Epithelial cell of proximal tubule (primary cell): Measurements from ENCODE around the gene FANCC. TPM values are rescaled to one million over a fixed set of nuclear protein-coding genes. Genes with fewer than 3 reads are reported as not detected.

Source experiments
- DNase-seq: peaks from one replicate; pipeline ENCODE4 v3.0.0-alpha.2; 2011; ENCODE audit warnings: low read depth
- H3K4me3 ChIP-seq: 2 replicates; pipeline ENCODE4 v1.5.1; 2011; ENCODE audit warnings: low read depth, mild to moderate bottlenecking, low read length
- CTCF ChIP-seq: conservative IDR thresholded peaks from 2 replicates; pipeline ENCODE4 v1.5.1; 2012; ENCODE audit warnings: low read depth, mild to moderate bottlenecking, low read length
- total RNA-seq: library from RNA; depleted of rRNA; stranded (reverse); fragments of >200 nt; gene quantifications from 2 replicates; pipeline ENCODE4 v1.2.3, GENCODE V29; 2015

FANCC gene
- total RNA-seq, 1 donor from 2014 or later: 9.4 TPM

- no peak for TF ChIP-seq CTCF
- DNase-seq: no peak
- no peak overlapping the region for H3K4me3 ChIP-seq
Observed at GRCh38 chr9:95176755-95177319, 140.7 kb downstream of the FANCC start.

- TF ChIP-seq CTCF: no peak
- H3K4me3 ChIP-seq: no peak overlapping the region
- DNase-seq: no peak
Observed at GRCh38 chr9:95175523-95175922, 142.0 kb downstream of the FANCC start.

- TF ChIP-seq CTCF: no peak
- no peak overlapping the region for H3K4me3 ChIP-seq
Observed at GRCh38 chr9:95174038-95174437, 143.5 kb downstream of the FANCC start.

GRCh38 chr9:95171596-95171995 lies 145.9 kb downstream of the FANCC start:
- no peak overlapping the region for H3K4me3 ChIP-seq
- TF ChIP-seq CTCF: no peak
- no peak for DNase-seq

More at GRCh38 chr9:95174038-95174437, 143.5 kb downstream of the FANCC start:
- no peak for DNase-seq

GRCh38 chr9:95171001-95171400 lies 146.5 kb downstream of the FANCC start:
- DNase-seq: peak; percentile 36
- TF ChIP-seq CTCF: no peak
- H3K4me3 ChIP-seq: no peak overlapping the region

- peak; percentile 63 for DNase-seq
- H3K4me3 ChIP-seq: no peak overlapping the region
- TF ChIP-seq CTCF: peak; percentile 93
Observed at GRCh38 chr9:95167998-95168397, 149.5 kb downstream of the FANCC start.

- no peak overlapping the region for H3K4me3 ChIP-seq
- DNase-seq: no peak
- TF ChIP-seq CTCF: no peak
Observed at GRCh38 chr9:95165004-95165403, 152.5 kb downstream of the FANCC start.
